Fibroblast of pulmonary artery (primary cell): ENCODE measurements around the gene KCNK2.

ENCODE experiments used
- DNase-seq: peaks from one replicate; pipeline ENCODE4 v3.0.0-alpha.2; 2010; ENCODE audit warnings: low read depth
- H3K4me3 ChIP-seq: replicated peaks from 2 replicates; pipeline ENCODE4 v1.5.1; 2011; ENCODE audit warnings: low read depth, mild to moderate bottlenecking, control low read depth, low read length, moderate library complexity
- CTCF ChIP-seq: IDR thresholded peaks from 2 replicates; pipeline ENCODE4 v1.5.1; 2011; ENCODE audit warnings: mild to moderate bottlenecking, control low read depth, low read length, inconsistent platforms; ENCODE audit errors: missing control alignments

KCNK2 gene

GRCh38 chr1:215113776-215114153 is 31.2 kb downstream of the KCNK2 start:
- TF ChIP-seq CTCF = no peak
- no peak overlapping the region for H3K4me3 ChIP-seq
- DNase-seq = no peak

GRCh38 chr1:215114154-215114933 is 31.8 kb downstream of the KCNK2 start:
- no peak for TF ChIP-seq CTCF
- peak; percentile 60 for DNase-seq
- H3K4me3 ChIP-seq = no peak overlapping the region

- H3K4me3 ChIP-seq = no peak overlapping the region
- no peak for TF ChIP-seq CTCF
- no peak for DNase-seq
These were observed 33.2 kb downstream of the KCNK2 start for GRCh38 chr1:215115760-215116159.

- peak; percentile 3 for DNase-seq
- no peak for TF ChIP-seq CTCF
- H3K4me3 ChIP-seq = no peak overlapping the region
These were observed 35.5 kb downstream of the KCNK2 start for GRCh38 chr1:215118081-215118480.

- TF ChIP-seq CTCF = no peak
- no peak overlapping the region for H3K4me3 ChIP-seq
- DNase-seq = no peak
These were observed 36.5 kb downstream of the KCNK2 start for GRCh38 chr1:215119056-215119455.

- H3K4me3 ChIP-seq = no peak overlapping the region
- TF ChIP-seq CTCF = no peak
- DNase-seq = peak; percentile 60
These were observed 37.3 kb downstream of the KCNK2 start for GRCh38 chr1:215119719-215120365.
